ENCODE measurements around the gene EFCAB10.
"Not testable (repeated sequence)": the region's sequence is repeated elsewhere in the genome, so short reads cannot be mapped to it uniquely, and the experiment has no call there.

The EFCAB10 gene

GRCh38 chr7:105530126-105530525 lies 51.2 kb downstream of the EFCAB10 start:
- DNase-seq = no peak

- DNase-seq = not testable (repeated sequence)
These were observed 53.6 kb downstream of the EFCAB10 start for GRCh38 chr7:105527737-105528136.

- DNase-seq = no peak
These were observed 56.5 kb downstream of the EFCAB10 start for GRCh38 chr7:105524840-105525239.

GRCh38 chr7:105524423-105524822 lies 56.9 kb downstream of the EFCAB10 start:
- not testable (repeated sequence) for DNase-seq

GRCh38 chr7:105521717-105522463 lies 59.4 kb downstream of the EFCAB10 start, which contains the start of gene PUS7:
PUS7 (minus strand) TSS chr7:105522271; CDS start chr7:105508512, 13,759 bp downstream.
- DNase-seq = peak; percentile 84

GRCh38 chr7:105521027-105521716 lies 60.1 kb downstream of the EFCAB10 start:
- peak; percentile 2 for DNase-seq

- not testable (repeated sequence) for DNase-seq
These were observed 60.7 kb downstream of the EFCAB10 start for GRCh38 chr7:105520620-105521019.

GRCh38 chr7:105519353-105519752 lies 61.9 kb downstream of the EFCAB10 start:
- no peak for DNase-seq

- not testable (repeated sequence) for DNase-seq
These were observed 65.7 kb downstream of the EFCAB10 start for GRCh38 chr7:105515610-105516009.
